Astrocyte of the cerebellum (primary cell): ENCODE results near the gene MBP.

Source experiments
- DNase-seq: peaks from one replicate; pipeline ENCODE4 v3.0.0-alpha.2; 2011; ENCODE audit warnings: low read depth
- H3K4me3 ChIP-seq: 2 replicates; pipeline ENCODE4 v1.5.1; 2011; ENCODE audit warnings: mild to moderate bottlenecking, low read depth, low read length, moderate library complexity
- in situ Hi-C: cut with HindIII; loops from 2 replicates; pipeline ENCODE4 v1.10.0; 2017; ENCODE audit warnings: low sequenced_read_pairs
- TF ChIP-seq, protein P1 (sequence below): IDR thresholded peaks from 2 replicates; pipeline ENCODE4 v1.5.1; 2012; ENCODE audit warnings: low read length, low read depth, moderate library complexity, mild to moderate bottlenecking; ENCODE audit errors: missing control alignments

MBP gene

DNA sequence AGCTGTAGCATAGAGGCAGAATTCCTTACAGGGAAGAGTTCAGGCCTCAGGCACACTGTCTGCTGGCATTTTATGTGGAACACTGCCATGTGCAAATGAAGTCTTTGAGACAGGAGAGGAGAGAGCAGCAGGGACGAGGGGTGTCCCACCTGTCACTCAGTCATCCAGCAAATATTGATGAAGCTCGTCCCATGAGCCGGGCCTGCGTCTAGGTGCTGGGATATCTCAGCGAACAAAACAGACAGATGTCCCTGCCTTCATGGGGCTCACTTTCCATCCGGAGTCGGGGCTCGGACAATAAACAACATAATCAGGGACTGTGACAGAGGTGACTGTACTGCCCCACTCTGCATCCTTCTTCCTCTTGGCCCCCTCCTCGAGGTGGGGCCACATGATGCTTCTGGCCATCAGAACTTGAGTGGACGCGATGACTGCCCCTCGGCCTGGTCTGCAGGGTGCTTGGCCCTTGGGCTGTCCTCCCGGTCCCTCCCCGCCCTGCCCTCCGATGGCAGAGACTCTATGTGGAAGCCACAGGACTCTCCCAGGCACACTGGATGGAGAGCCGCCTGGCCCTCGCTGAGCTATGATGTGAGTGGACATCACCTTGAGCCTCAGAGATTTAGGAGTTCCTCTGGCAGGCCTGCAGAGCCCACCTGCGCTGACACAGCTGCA lies 78.8 kb downstream of the MBP start:
- TF ChIP-seq, protein P1, sequence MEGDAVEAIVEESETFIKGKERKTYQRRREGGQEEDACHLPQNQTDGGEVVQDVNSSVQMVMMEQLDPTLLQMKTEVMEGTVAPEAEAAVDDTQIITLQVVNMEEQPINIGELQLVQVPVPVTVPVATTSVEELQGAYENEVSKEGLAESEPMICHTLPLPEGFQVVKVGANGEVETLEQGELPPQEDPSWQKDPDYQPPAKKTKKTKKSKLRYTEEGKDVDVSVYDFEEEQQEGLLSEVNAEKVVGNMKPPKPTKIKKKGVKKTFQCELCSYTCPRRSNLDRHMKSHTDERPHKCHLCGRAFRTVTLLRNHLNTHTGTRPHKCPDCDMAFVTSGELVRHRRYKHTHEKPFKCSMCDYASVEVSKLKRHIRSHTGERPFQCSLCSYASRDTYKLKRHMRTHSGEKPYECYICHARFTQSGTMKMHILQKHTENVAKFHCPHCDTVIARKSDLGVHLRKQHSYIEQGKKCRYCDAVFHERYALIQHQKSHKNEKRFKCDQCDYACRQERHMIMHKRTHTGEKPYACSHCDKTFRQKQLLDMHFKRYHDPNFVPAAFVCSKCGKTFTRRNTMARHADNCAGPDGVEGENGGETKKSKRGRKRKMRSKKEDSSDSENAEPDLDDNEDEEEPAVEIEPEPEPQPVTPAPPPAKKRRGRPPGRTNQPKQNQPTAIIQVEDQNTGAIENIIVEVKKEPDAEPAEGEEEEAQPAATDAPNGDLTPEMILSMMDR: no peak
- no peak for DNase-seq
- in situ Hi-C loops: no loop called here
- no peak overlapping the region for H3K4me3 ChIP-seq

DNA sequence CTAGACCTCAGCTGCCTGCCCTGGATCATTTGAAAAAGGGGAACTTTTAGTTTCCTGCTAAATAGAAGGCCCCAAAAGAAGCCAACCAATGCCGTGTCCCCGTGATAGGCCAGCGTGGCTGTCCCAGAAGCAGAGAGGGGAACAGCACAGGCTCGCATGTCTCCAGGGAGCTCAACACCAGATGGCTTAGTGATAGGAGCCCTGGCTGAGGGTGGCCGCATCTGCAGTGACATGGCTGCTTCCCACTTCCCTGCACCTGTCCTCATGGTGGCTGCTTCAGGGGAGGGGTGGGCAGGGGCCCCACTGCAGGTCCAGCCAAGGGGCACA lies 79.6 kb downstream of the MBP start:
- in situ Hi-C loops: no loop called here
- DNase-seq: no peak
- H3K4me3 ChIP-seq: no peak overlapping the region
- TF ChIP-seq, protein P1: no peak

DNA sequence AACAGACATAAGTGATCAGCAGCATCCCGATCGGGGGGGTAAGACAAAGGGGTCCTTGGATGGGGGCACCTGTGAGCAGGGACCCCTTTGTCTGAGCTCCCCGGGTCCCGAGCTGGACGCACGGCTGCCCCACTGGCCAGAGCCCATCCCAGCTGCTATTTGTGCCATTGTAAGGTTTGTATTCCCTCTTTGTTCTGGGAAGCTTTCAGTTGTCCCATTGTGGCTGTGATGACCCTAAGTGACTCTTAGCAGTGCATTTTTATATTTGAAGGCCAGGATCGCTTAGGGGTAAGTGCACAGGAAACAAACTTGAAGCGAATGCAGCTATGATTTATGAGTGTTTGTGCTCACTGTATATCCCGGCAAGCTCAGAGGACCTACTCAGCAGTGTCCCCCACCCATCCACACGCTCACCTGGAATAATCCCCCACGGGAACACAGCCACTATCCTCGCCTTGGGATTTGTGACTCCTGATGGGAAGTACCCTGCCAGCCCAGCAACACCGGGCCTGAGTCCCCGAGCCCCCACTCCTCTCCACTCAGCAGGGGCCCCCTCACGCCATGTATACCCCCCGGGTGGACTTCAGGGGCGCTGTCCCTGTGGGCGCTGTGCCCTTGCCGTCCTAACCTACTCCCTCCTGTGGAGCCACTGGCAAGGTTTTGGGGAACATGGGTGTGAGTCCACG lies 80.1 kb downstream of the MBP start:
- TF ChIP-seq, protein P1: no peak
- no peak overlapping the region for H3K4me3 ChIP-seq
- in situ Hi-C loops: no loop called here
- DNase-seq: no peak

DNA sequence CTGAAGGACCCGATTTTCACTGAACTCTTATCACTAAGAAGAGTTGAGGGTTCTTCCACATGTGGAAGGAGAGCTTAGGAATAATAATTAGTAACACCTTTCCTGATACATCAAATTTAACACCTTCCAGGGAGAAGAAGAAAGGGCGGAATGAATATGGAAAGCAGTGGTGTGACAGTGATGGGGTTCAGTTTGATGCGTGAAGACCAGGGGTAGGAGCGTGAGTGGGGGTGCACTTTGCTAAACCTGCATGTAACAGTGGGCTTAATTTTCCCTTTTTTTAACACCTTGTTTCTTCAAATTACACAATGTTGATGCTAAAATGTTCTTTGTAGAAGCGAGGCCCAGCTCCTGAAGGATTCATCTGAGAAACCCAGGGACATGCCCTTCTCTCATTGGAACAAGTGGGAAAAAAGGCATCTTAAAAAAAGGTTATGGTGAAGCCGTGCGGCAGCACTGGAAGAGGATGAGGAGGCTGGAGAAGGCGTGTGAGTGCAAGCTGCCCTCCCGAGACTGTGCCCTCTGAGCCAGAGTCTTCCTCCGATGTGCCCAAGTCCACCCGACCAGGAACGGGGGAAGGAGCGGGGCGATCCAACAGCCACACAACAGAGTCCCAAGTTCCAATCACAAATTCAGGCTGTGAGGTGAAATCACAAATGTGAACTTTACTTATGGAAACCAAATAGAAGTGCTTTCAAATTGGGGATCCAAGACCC lies 80.8 kb downstream of the MBP start:
- TF ChIP-seq, protein P1: no peak
- in situ Hi-C loops: no loop called here
- no peak overlapping the region for H3K4me3 ChIP-seq
- no peak for DNase-seq

DNA sequence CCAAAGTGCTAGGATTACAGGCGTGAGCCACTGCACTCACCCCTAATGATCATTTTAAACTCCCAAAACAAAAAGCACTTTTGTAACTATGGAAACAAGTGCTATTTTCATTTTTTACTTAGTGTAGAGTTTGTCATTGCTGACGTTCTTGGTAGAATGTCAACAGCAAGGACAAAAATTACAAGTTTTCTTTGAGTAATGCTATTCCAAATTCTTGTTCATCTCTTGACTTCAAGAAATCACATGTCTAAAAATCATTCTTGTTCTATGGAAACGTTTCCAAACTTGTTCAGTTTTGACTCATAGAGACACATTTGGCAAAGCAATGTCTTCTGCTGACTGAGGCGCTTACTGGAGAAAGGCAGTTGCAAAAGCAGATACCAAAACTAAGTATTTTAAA lies 82.6 kb downstream of the MBP start:
- TF ChIP-seq, protein P1: no peak
- in situ Hi-C loops: loop anchor here (5.0 kb wide), 1 partner anchor 48 kb away; no protein-coding TSS in a partner anchor
- DNase-seq: no peak
- H3K4me3 ChIP-seq: no peak overlapping the region

DNA sequence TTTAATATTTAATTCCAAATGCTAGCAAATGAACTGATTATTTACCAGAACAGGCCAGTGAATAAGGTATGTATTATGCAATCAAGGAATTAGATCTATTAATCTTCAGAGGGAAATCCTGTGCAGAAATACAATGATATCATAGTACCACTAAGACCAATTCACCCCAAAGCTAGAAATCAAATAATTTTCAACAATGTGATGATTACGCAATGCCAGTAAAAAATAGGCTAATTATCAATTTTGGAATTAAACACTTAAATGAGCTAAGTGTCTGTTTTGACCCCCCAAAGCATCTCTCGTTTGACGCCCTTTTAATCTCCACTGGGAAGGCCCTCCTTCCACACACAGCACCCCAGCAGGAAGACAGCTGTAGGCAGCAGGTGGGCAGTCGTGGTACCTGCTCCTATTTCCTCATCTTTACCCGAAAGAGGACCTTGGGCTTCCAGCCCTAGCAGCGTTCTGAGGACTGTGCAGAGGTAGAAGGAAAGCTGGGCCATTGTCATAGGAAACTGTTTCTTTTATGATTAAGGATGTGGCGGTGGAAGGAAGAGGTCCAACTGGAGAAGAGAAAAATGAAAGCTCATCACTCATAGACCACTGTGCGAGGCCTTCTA lies 84.7 kb downstream of the MBP start:
- H3K4me3 ChIP-seq: no peak overlapping the region
- in situ Hi-C loops: loop anchor here (5.0 kb wide), 1 partner anchor 46 kb away; no protein-coding TSS in a partner anchor
- DNase-seq: no peak
- TF ChIP-seq, protein P1: no peak
